OCI-LY3 (cell line): ENCODE measurements around the gene NTS.

Experiments
- H2AFZ ChIP-seq: fragments of 200-600, 300-600 bp; shearing (Covaris generic); 2 replicates; pipeline ENCODE4 v1.6.0; 2014; ENCODE audit warnings: antibody characterized with exemption, low read depth, low read length
- H3K27ac ChIP-seq: fragments of 200-600, 300-600 bp; sonication (generic); 2 replicates; pipeline ENCODE4 v1.5.1; 2014; ENCODE audit warnings: mild to moderate bottlenecking, low read length, moderate library complexity, mixed read lengths
- H3K27me3 ChIP-seq: fragments of 200-600, 300-600 bp; sonication (generic); 2 replicates; pipeline ENCODE4 v1.6.1; 2014; ENCODE audit warnings: low read depth, low read length, mixed read lengths
- H3K36me3 ChIP-seq: fragments of 200-600, 300-600 bp; sonication (generic); replicated peaks from 2 replicates; pipeline ENCODE3; 2014; ENCODE audit warnings: low read depth, low read length, mixed read lengths
- H3K4me1 ChIP-seq: fragments of 300-600, 200-600 bp; sonication (generic); 2 replicates; pipeline ENCODE4 v1.6.1; 2014; ENCODE audit warnings: low read length, mixed read lengths
- H3K4me2 ChIP-seq: fragments of 200-600, 300-600 bp; sonication (generic); 2 replicates; pipeline ENCODE4 v1.6.1; 2014; ENCODE audit warnings: low read length, mixed read lengths
- H3K4me3 ChIP-seq: fragments of 300-600, 200-600 bp; sonication (generic); 2 replicates; pipeline ENCODE4 v1.5.1; 2014; ENCODE audit warnings: antibody characterized with exemption, mild to moderate bottlenecking, low read length, moderate library complexity
- H3K79me2 ChIP-seq: fragments of 300-600, 200-600 bp; shearing (Covaris generic); 2 replicates; pipeline ENCODE4 v1.6.1; 2014; ENCODE audit warnings: mild to moderate bottlenecking, low read length, mixed read lengths
- H3K9ac ChIP-seq: fragments of 300-600, 200-600 bp; shearing (Covaris generic); 2 replicates; pipeline ENCODE4 v1.6.0; 2014; ENCODE audit warnings: mild to moderate bottlenecking, low read length, moderate library complexity
- H3K9me3 ChIP-seq: fragments of 200-600, 300-600 bp; shearing (Covaris generic); 2 replicates; pipeline ENCODE4 v1.6.1; 2014; ENCODE audit warnings: low read length, mixed read lengths; ENCODE audit not compliant: insufficient read depth
- H4K20me1 ChIP-seq: fragments of 200-600, 300-600 bp; sonication (generic); 2 replicates; pipeline ENCODE4 v1.6.1; 2016; ENCODE audit warnings: low read length, mixed read lengths; ENCODE audit not compliant: insufficient read depth
- EZH2phosphoT487 ChIP-seq: fragments of 200-600 bp; shearing (Covaris generic); IDR thresholded peaks from 2 replicates; pipeline ENCODE4 v1.6.1; 2018; ENCODE audit warnings: antibody characterized with exemption, mixed run types, low read depth
- TF ChIP-seq, protein P1 (sequence below): fragments of 200-600, 300-600 bp; sonication (generic); IDR thresholded peaks from 2 replicates; pipeline ENCODE4 v1.5.1; 2014; ENCODE audit warnings: antibody characterized with exemption, low read length, low read depth

NTS gene

GRCh38 chr12:85831327-85831990 is 42.6 kb upstream of the NTS start:
- H3K79me2 ChIP-seq, result no peaks in the 10 kb centered on the region
- H4K20me1 ChIP-seq, result no peaks in the 10 kb centered on the region
- no peak overlapping the region for H3K9ac ChIP-seq
- H3K36me3 ChIP-seq, result no peaks in the 10 kb centered on the region
- no peak overlapping the region for H2AFZ ChIP-seq
- TF ChIP-seq, protein P1, sequence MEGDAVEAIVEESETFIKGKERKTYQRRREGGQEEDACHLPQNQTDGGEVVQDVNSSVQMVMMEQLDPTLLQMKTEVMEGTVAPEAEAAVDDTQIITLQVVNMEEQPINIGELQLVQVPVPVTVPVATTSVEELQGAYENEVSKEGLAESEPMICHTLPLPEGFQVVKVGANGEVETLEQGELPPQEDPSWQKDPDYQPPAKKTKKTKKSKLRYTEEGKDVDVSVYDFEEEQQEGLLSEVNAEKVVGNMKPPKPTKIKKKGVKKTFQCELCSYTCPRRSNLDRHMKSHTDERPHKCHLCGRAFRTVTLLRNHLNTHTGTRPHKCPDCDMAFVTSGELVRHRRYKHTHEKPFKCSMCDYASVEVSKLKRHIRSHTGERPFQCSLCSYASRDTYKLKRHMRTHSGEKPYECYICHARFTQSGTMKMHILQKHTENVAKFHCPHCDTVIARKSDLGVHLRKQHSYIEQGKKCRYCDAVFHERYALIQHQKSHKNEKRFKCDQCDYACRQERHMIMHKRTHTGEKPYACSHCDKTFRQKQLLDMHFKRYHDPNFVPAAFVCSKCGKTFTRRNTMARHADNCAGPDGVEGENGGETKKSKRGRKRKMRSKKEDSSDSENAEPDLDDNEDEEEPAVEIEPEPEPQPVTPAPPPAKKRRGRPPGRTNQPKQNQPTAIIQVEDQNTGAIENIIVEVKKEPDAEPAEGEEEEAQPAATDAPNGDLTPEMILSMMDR, result no peak
- TF ChIP-seq EZH2phosphoT487, result no peak
- no peaks in the 10 kb centered on the region for H3K27me3 ChIP-seq
- no peak overlapping the region for H3K27ac ChIP-seq
- no peak overlapping the region for H3K4me3 ChIP-seq
- H3K4me2 ChIP-seq, result no peak overlapping the region
- H3K4me1 ChIP-seq, result no peaks in the 10 kb centered on the region
- no peaks in the 10 kb centered on the region for H3K9me3 ChIP-seq

DNA sequence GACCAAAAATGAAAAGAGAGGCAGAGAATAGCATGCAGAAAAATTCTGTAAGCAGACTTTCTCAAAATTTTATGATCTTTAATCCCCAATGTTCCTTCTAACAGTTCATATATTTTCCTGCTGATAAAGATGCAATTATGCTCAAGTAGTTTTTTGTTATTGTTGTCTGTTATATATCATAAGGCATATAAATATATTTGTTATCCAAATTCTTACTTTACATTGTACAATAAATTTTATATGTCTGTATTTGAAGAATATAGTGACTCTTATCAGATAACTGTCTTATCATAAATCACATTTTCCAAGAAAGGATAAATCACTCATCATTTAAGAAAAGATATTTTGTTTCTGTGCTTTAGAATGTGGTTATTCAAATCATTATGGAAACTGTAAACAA is 40.5 kb upstream of the NTS start:
- H3K27ac ChIP-seq, result no peak overlapping the region
- no peaks in the 10 kb centered on the region for H3K36me3 ChIP-seq
- no peaks in the 10 kb centered on the region for H4K20me1 ChIP-seq
- H3K27me3 ChIP-seq, result no peaks in the 10 kb centered on the region
- no peak overlapping the region for H2AFZ ChIP-seq
- no peaks in the 10 kb centered on the region for H3K79me2 ChIP-seq
- H3K9me3 ChIP-seq, result no peaks in the 10 kb centered on the region
- TF ChIP-seq, protein P1, result no peak
- no peak for TF ChIP-seq EZH2phosphoT487
- H3K4me3 ChIP-seq, result no peak overlapping the region
- H3K4me1 ChIP-seq, result no peaks in the 10 kb centered on the region
- no peak overlapping the region for H3K4me2 ChIP-seq
- H3K9ac ChIP-seq, result no peak overlapping the region

DNA sequence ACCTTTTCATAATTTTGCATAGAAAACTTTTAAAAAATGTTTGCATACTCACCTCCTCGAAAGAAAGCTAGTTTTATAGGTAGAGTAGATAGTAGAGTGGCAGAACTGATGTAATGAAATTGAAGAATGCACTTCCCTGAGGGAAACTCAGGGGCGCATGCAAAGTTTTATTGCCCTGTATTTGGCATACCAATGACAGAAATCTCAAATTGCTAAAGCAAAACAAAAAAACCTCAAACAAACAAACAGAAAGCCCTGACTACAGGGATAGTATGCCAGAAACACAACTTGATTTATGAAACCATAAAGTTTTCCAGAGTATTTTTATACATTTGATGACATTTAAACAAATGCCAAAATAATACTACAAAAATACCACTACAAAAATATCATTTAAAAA is 39.7 kb upstream of the NTS start:
- H3K9me3 ChIP-seq, result no peaks in the 10 kb centered on the region
- no peaks in the 10 kb centered on the region for H4K20me1 ChIP-seq
- TF ChIP-seq, protein P1, result no peak
- TF ChIP-seq EZH2phosphoT487, result no peak
- no peak overlapping the region for H3K9ac ChIP-seq
- H3K27me3 ChIP-seq, result no peaks in the 10 kb centered on the region
- no peak overlapping the region for H3K27ac ChIP-seq
- no peak overlapping the region for H2AFZ ChIP-seq
- no peak overlapping the region for H3K4me3 ChIP-seq
- H3K36me3 ChIP-seq, result no peaks in the 10 kb centered on the region
- H3K4me1 ChIP-seq, result no peaks in the 10 kb centered on the region
- H3K79me2 ChIP-seq, result no peaks in the 10 kb centered on the region
- no peak overlapping the region for H3K4me2 ChIP-seq

DNA sequence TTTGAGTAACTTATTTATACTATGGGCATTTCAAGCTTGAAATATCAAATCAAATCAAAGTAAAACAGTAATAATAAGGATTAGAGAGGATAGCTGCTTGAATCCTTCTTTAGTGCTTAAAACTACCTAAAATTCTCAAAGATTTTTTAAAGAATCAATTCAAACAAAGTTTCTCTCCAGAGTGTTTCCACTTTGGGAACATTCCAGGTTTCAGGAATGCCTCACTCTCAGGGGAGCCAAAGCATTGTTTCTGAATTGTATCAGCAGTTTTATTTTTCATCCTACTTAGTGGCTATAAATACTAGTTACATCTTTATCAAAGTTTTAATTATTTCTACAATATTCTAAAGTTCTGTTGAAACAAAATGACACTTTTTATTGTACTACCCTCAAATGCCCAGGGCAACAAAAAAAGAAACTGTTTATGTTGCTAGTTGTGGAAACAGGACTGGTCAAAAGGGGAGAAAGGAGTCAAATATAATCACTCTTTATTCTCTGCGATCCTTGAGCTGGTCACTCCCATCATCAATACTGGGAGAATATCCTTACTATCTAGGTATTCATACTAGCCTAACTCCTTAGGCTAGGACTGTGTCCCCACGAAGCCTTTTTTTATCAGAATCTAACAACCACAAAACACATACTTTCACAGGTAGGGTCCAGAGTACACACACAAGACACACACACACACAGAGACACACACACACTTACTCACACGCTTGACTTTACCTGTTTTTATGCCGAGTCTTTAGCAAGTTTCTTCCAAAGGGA is 38.5 kb upstream of the NTS start:
- Histone ChIP-seq H3K79me2 (no peaks in the 10 kb centered on the region), H3K4me1 (no peaks in the 10 kb centered on the region), H3K27me3 (no peaks in the 10 kb centered on the region), H3K4me2 (no peak overlapping the region), H3K9ac (no peak overlapping the region), H3K36me3 (no peaks in the 10 kb centered on the region), H3K9me3 (no peaks in the 10 kb centered on the region), H3K27ac (no peak overlapping the region), H3K4me3 (no peak overlapping the region), H2AFZ (0 out of 2 replicates have a peak overlapping the region, but pooled peaks have one; percentile 33), H4K20me1 (no peaks in the 10 kb centered on the region)
- TF ChIP-seq, protein P1, result no peak
- TF ChIP-seq EZH2phosphoT487, result no peak
